ENCODE data around the gene BNIP3. TPM values are rescaled to one million over a fixed set of nuclear protein-coding genes. Genes with fewer than 3 reads are reported as not detected.
"Not testable (repeated sequence)": the region's sequence is repeated elsewhere in the genome, so short reads cannot be mapped to it uniquely, and the experiment has no call there.

The BNIP3 gene
- total RNA-seq, 1 donor from 2014 or later: 28.0 TPM

DNA sequence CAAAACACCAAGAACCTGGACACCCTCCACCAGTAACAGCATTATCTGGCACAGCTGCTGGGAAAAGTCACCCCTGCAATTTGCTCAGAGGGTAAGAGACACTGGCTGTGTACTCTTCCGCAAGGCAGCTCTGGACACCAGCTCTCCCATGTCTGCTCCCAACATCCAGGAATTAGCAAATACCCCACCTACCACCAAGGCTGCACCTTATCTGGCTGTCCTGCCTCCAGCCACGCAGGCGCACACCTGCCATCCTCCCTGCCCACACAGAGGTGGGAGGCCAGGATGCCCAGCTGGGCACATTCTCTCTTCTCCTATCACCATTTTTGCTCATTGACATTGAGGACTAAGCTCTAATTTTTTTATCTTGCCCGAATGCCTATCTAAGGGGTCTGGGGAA, 20.3 kb upstream of the BNIP3 start:
- intact Hi-C loops (cut with micrococcal nuclease): no loop called here

DNA sequence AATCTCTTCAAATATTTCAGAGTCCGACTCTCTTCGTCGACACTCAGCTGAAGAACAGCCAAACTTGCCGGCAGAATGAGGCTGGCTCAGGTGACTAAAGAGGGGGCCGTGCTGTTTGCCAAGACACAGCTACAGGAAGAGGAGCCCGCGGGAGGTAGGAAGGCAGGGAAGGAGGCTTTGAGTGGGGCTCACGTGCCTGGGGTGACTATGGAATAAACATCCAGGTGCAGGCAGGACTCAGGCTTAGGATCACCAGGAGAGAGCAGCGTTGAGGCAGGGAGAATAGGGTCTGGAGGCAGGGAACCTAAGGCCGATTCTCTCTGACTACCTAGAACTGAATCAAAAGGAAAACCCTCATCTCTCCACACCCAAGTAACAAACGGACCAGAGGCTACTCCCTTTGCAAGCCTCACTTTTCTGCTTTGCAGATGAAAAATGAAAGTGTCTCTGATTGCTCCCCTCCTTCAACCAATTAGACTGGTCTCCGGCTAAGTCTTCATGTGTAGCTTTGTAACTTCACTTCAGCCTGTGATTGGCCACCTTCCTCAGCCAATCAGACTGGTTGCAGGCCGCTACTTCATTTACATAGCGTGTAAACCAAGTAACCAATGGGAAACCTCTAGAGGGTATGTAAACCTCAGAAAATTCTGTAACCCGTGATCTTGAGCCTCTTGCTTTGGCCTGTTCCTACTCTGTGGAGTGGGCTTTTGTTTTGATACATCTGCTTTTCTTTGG, 19.7 kb upstream of the BNIP3 start:
- intact Hi-C loops (cut with micrococcal nuclease): no loop called here

DNA sequence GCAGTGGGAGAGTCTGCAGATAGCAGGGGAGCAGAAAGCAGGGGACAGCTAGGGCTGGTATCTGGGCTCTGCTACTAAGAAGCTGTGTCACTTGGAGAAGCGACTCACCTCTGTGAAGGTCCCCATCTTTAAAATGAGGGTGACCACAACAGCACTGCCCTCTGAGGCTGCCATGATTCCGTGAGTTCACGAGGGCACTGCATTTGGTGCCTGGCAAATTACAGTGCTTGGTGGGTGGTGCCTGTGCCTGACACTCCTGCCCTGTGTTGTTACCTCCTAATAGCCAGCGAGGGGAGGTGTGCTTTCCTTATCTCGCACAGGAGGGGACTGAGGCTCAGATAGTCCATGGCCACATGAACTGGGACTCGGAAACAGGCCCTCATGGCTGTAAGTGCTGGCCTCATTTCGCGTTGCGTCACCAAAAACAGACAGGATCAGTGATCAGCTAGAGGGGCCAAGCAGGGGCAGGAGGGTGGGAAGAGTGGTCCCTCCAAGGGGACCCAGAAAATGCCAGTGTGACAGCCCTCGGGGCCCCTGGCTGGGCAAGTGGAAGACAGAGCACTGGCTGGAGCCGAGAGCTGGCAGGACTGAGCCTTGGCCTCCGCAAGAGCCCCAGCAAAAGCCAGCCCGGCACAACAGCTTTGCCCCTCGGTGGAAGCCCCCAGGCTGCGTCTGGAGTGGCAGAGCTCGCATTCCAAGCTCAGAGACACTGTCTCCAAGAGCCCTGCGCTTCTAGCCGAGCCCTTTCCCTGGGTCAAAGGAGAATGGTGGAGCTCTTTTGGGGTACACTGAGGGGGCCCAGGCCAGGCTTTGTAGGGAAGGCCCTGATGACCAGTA, 17.3 kb upstream of the BNIP3 start:
- intact Hi-C loops (cut with micrococcal nuclease): no loop called here

DNA sequence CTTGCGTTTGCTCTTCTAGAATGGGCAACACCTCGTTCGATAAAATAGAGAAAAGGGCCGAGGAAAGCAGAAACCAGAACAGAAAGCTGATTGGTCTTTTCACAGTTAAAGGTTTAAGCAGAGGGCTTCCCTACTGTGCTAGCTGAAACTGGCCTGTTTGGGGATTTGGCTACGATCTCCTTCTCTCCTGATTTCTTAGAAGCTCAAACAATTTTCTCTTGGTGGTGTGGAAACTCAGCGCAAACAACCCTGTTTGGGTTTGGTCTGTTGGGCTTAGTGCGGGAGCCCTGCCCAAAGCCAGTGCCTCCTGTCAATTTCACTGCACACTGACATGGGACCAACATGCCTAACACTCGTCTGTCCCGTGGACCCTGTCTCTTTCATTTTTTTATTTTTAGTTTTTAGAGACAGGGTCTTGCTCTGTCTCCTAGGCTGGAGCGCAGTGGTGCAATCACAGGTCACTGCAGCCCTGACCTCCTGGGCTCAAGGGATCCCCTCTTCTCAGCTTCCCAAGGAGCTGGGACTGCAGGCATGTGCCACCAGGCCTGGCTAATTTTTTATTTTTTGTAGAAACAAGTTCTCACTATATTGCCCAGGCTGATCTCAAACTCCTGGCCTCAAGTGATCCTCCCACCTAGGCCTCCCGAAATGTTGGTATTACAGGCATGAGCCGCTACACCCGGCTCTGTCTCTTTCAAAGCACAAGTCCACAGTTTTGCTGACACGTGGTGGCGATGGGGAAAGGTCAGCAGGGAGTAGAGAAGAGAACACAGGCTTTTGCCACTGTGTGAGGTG, 16.5 kb upstream of the BNIP3 start:
- intact Hi-C loops (cut with micrococcal nuclease): no loop called here

DNA sequence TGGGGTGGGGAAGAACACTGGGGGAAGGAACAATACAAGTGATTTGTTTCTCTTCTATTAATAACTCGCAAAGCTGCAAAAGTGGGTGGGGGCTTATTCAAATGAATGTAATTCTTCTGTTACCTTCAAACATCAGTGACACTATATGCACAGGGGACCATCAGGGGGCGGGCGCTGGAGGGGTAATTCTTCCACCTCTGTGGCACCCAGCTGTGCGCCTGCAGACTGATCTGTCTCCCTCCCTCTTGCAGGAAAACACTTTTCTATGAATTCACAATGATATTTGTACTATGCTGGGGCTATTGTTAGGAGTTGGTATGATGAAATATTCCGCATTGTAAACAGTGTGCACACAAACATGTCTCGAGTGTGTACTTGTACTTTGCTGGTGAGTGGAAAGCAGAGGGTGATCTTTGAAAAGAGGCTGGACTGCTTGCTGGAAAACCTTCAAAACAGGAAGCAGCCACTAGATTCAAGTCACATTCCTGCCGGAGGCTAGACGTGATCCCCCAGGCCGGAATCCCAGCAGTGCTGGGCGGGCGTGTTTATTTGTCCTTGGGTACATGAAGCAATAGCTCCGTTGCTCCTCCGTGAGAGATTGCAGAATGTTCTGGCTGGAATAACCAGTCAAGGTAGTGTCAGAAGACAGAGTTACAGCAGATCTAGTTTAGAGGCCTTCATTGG, 15.8 kb upstream of the BNIP3 start:
- intact Hi-C loops (cut with micrococcal nuclease): no loop called here

DNA sequence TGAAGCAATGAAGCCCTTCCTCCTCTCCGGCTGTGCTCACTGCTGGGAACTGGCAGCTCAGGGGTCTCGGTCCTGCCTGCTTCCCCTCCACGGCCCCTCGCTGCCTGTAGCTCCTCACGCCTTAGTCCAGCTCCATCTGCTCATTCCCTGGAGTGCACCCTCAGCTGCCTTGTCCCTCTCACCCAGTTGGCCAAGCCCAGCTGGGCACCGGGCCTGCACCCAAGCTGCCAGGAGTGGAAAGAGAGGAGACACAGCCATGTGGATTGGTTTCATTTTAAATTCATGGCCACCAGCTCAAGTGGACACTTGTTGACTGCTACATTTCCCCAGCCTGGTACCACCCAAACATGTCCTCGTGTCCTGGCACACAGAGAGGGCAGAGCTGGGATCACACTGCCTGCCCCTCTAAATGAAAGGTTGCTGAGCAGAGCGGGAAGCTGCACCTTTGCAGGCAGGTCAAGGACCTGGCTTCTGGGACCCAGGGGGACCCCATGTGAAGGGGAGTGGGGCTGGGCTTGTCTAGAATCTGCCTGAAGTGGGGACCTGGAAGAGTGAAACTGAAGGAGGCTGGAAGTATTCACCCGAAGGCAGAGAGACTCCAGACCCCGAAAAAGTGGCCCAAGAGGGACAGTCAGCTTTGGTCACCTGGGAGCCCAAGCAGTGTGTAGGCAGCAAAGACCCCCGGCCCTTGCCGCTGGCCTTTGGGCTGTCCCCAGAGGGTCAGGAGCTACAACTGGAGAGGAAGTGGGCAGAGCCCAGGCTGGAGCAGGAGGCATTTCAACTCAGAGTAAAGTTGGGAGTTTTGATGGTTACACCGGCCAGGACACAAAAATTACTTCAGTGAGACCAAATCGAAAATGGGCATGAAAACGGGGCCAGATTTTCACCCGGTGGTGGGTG, 15.0 kb upstream of the BNIP3 start:
- intact Hi-C loops (cut with micrococcal nuclease): no loop called here

DNA sequence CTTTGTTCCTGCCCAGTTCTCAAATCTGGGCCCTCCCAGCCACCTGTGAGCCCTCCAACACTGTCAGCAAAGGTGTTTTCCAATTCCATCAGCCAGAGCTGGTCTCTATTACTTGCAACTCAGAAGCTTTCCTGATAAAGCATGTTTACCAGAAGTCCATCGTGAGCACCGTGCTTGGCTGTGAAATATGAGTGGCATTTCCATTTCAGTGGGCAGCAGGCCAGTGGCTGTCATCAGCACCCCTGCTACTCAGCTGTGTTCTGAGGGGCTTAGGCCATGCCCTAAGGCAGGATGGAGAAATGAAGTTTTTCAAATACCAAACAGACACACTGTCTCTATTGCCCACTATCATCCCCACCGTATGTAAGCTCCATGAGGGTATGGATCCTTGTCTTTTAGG, 12.7 kb upstream of the BNIP3 start:
- intact Hi-C loops (cut with micrococcal nuclease): no loop called here

DNA sequence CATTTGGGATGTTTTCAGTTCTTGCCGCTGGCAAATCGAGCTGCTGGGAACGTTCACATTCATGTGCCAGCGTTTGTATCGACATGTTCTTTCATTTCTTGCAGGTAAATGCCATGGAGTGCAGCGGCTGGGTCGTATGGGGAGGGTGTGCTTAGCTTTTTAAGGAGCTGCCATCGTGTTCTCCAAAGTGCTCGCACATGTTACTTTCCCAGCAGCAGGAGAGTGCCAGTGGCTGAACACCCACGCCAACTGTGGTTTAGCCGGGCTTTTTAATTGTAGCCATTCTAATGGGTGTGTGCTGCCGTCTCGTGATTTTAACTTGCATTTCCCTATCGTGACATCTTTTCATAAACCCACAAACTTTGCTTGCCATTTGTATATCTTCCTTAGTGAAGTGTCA, 11.6 kb upstream of the BNIP3 start:
- intact Hi-C loops (cut with micrococcal nuclease): no loop called here

DNA sequence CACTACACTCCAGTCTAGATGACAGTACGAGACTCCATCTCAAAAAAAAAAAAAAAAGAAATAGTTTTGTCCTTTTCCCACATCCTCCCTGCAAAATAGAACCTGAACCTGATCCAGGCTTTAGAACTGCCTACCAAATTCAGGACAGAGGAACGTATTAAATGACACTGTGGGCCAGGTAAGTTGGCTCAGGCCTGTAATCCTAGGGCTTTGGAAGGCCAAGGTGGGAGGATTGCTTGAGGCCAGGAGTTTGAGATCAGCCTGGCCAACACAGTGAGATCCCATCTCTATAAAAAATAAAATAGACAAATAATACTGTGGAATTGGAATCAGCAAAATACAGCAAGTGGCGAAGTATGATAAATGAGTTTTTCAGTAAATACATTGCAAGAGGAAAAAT, 10.0 kb upstream of the BNIP3 start:
- intact Hi-C loops (cut with micrococcal nuclease): no loop called here

DNA sequence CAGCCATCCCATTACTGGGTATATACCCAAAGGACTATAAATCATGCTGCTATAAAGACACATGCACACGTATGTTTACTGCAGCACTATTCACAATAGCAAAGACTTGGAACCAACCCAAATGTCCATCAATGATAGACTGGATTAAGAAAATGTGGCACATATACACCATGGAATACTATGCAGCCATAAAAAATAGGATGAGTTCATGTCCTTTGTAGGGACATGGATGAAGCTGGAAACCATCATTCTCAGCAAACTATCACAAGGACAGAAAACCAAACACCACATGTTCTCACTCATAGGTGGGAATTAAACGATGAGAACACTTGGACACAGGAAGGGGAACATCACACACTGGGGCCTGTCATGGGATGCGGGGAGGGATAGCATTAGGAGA, 6.1 kb upstream of the BNIP3 start:
- intact Hi-C loops (cut with micrococcal nuclease): not testable (repeated sequence)

DNA sequence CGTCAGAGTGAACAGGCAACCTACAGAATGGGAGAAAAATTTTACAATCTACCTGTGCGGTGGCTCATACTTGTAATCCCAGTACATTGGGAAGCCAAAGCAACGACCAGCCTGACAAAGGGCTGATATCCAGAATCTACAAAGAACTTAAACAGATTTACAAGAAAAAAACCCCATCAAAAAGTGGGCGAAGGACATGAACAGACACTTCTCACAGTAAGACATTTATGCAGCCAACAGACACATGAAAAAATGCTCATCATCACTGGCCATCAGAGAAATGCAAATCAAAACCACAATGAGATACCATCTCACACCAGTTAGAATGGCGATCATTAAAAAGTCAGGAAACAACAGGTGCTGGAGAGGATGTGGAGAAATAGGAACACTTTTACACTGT, 5.6 kb upstream of the BNIP3 start:
- intact Hi-C loops (cut with micrococcal nuclease): not testable (repeated sequence)

DNA sequence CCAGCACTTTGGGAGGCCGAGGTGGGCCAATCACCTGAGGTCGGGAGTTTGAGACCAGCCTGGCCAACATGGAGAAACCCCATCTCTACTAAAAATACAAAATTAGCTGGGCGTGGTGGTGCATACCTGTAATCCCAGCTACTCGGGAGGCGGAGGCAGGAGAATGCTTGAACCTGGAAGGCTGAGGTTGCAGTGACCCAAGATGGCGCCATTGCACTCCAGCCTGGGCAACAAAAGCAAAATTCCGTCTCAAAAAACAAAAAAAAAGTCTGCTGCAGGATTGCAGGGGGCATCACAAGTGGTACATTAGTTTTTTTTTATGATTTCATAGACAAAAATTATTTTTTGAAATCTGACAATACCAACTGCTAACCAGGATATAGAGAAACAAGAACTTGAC, 5.1 kb upstream of the BNIP3 start:
- intact Hi-C loops (cut with micrococcal nuclease): not testable (repeated sequence)

DNA sequence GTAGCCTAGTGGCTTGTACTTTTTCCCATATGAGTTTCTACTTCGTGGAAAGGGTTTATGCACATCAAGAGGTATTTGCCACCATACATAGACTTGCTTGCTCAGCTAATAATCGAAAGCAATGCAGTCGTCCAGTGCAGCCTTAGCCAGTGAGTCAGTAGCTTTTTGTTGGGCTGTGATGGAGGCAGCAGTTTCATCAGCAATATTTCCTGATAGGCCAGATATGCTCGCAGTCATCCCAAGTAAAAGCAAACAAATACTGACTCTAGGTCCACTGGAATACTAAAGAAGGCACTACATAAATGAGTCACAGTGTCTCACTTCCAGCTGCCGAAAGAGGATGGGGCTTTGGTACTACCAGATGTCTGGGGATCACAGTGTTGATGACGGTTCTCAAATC, 2.1 kb upstream of the BNIP3 start:
- intact Hi-C loops (cut with micrococcal nuclease): loop anchor here (5.0 kb wide), 1 partner anchor 554 kb away; the partner anchor contains the start of gene INPP5A

DNA sequence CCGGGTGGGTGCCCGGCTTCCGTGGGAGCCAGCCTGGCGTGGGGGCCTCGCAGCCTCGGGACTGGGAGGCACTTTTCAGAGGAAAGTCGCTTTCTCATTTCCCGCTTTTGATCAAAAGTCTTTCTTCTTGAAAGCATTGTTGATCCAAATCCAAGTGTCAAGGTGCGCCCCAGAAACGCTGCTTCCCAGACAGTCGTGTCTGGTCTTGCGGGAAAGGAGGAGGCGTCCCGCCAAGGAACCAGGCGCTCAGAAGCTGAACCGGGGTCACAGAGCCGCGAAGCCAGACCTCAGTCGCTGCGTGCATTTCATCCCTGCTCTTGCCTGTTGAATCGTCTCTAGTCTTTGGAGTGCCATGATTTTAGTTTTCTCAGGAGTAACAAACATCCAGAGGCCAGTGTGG, 1.1 kb upstream of the BNIP3 start:
- intact Hi-C loops (cut with micrococcal nuclease): loop anchor here (1.0 to 5.0 kb wide), 2 partner anchors 97 to 555 kb away; partner anchors contain the start of gene INPP5A

DNA sequence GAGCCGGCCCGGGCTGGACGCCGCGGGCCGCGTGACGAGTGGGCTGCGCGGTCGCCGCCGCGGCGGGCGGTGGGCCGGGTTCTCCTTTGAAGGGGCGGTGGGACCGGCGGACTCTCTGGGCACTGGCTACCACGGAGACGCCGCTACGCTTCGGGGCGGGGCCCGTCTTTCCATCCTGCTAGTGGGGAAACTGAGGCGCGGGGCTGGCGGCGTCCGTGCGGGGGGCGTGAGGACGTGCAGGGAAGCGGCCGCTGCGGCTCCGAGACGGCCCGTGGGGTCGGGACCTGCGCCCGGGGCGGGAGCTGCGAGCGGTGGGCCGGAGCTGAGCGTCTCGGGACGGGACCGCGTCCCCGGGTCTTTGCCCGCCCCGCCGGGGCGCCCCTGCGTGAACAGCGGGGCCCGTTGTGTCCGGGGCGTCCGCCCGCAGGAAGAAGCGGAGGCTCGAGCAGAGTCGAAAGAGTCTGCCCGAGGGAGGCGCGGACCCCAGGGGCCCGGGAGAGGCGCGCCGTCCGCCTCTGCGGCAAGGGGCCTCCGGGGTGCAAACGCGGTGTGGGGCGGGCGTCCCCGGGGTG, 548 bp upstream of the BNIP3 start:
- intact Hi-C loops (cut with micrococcal nuclease): loop anchor here (1.0 to 5.0 kb wide), 2 partner anchors 97 to 555 kb away; partner anchors contain the start of gene INPP5A

DNA sequence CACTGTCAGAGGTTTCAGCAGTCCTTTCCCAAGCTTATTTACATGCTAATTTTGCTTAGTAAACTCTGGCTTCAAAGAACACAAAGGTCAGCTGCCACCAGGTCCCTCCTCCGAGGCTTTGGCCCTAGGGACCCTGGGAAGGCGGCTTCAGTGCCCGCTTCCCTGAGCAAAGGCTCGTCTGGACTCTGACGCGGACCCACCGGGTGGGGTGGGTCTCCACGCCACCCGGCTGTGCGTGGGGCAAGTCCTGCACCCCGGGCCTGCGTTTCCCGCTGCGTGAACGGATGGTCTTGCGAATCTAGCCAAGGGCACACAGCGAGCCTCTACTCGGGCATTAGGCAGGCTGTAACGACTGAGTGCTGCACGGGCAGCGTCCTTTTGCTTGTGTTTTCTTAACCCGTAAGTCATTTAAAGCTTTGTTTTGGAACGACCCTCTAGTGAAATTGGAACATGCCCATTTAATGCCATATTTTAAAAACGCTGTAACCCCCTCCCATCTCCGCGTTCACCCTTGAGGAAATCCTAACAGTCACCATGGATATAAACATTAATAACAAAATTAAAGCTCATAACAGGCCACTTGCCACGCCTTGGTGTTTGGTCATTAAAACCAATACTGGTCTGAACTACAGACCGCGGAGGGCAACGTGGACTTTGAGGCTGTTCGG, 828 bp downstream of the BNIP3 start:
- intact Hi-C loops (cut with micrococcal nuclease): loop anchor here (1.0 to 5.0 kb wide), 5 partner anchors 8 to 556 kb away; partner anchors contain the start of gene INPP5A

DNA sequence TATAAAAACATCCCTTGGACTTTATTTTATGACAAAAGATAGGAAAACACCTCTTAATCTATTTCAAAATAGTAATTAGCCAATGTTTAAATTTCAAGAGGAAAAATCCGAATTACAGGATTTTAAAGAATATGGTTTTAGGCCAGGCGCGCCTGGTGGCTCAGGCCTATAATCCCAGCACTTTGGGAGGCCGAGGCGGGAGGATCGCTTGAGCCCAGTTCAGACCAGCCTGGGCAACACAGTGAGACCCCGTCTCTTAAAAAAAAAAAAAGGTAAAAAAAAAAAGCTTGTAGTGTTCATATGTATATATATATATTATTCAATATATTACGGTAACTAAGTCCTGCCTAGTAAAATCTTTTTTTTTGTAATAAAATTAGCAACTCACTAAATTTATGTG, 1.4 kb downstream of the BNIP3 start:
- intact Hi-C loops (cut with micrococcal nuclease): loop anchor here (2.0 to 5.0 kb wide), 3 partner anchors 16 to 557 kb away; partner anchors contain the start of gene INPP5A

DNA sequence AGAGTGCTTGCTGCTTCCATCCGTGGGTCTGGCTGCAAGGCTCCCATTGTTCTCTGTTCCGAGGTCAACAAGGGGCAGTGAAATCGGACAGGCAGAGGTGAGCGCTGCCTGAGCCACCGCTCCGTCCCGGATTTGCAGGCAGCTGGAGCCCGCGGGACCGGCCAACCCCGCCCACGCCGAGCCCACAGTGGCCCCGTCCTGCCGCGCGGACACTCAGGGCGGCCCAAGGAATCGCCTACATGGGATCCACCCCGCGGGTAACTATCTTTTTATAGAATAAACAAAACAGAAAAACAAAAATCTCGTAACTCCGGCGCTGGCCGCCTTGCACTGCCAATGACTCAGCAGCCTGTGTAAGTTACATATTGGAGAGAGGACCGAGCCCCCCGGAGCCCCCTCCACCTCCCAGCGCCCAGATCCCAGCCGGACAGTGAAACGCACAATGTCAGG, 1.9 kb downstream of the BNIP3 start:
- intact Hi-C loops (cut with micrococcal nuclease): loop anchor here (2.0 to 5.0 kb wide), 3 partner anchors 15 to 557 kb away; partner anchors contain the start of gene INPP5A

DNA sequence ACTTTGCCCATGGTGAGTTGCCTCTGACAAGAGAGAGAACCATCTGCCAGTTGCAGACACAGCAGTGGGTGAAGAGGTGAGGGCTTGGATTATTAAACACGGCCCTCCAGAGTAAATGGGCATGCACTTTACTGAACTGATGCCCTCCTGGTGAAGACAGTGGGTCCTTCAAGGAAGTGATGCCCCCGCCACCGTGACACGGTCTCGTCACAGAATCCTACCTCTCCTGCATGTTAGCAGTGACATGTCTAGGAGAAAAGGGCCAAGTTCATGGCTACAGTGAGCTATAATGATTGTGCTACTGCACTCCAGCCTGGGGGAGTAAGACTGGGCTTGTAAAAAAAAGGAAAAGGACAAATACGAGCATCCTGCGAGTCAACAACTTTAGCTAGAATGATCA, 2.4 kb downstream of the BNIP3 start:
- intact Hi-C loops (cut with micrococcal nuclease): no loop called here

Data from T-helper 1 cell treated with Interleukin-12 subunit alpha and Interleukin-12 subunit beta and Interleukin-4 antibody, amounts not matched to agents 30 ng/mL and 1 ng/mL, for 36 hours (primary cell).